ENCODE data around the gene COMMD8.

Gene COMMD8

GRCh38 chr4:47493238-47494123 lies 30.0 kb upstream of the COMMD8 start:
- TF ChIP-seq SIN3A (IDR thresholded peaks at IDR 0.05; ENCODE audit: borderline replicate concordance, insufficient read depth, low read length) = no peak
- TF ChIP-seq POLR2AphosphoS5 (IDR thresholded peaks at IDR 0.05; ENCODE audit: low read depth, low read length) = no peak
- no peak for TF ChIP-seq FOXP2 (optimal IDR thresholded peaks at IDR 0.05; ENCODE audit: borderline replicate concordance, extremely low read depth, extremely low read length, insufficient read depth)
- no peak for TF ChIP-seq REST (IDR thresholded peaks at IDR 0.05; ENCODE audit: insufficient read depth in 1 of 2, low read depth in 2 of 2, low read length in 2 of 2)

GRCh38 chr4:47490550-47490949 lies 27.0 kb upstream of the COMMD8 start:
- TF ChIP-seq TAF1 (IDR thresholded peaks at IDR 0.05; ENCODE audit: borderline replicate concordance, insufficient read depth, low read length) (no peak), POLR2AphosphoS5 (IDR thresholded peaks at IDR 0.05; ENCODE audit: low read depth, low read length) (no peak), FOXP2 (optimal IDR thresholded peaks at IDR 0.05; ENCODE audit: borderline replicate concordance, extremely low read depth, extremely low read length, insufficient read depth) (no peak), SIN3A (IDR thresholded peaks at IDR 0.05; ENCODE audit: borderline replicate concordance, insufficient read depth, low read length) (no peak), REST (IDR thresholded peaks at IDR 0.05; ENCODE audit: insufficient read depth in 1 of 2, low read depth in 2 of 2, low read length in 2 of 2) (no peak)

- TF ChIP-seq REST (IDR thresholded peaks at IDR 0.05; ENCODE audit: insufficient read depth in 1 of 2, low read depth in 2 of 2, low read length in 2 of 2) (no peak), SIN3A (IDR thresholded peaks at IDR 0.05; ENCODE audit: borderline replicate concordance, insufficient read depth, low read length) (no peak), TAF1 (IDR thresholded peaks at IDR 0.05; ENCODE audit: borderline replicate concordance, insufficient read depth, low read length) (no peak), FOXP2 (optimal IDR thresholded peaks at IDR 0.05; ENCODE audit: borderline replicate concordance, extremely low read depth, extremely low read length, insufficient read depth) (no peak), POLR2AphosphoS5 (IDR thresholded peaks at IDR 0.05; ENCODE audit: low read depth, low read length) (no peak)
These were observed 25.2 kb upstream of the COMMD8 start for GRCh38 chr4:47488706-47489105.

- TF ChIP-seq SIN3A (IDR thresholded peaks at IDR 0.05; ENCODE audit: borderline replicate concordance, insufficient read depth, low read length) (no peak), FOXP2 (optimal IDR thresholded peaks at IDR 0.05; ENCODE audit: borderline replicate concordance, extremely low read depth, extremely low read length, insufficient read depth) (no peak), TAF1 (IDR thresholded peaks at IDR 0.05; ENCODE audit: borderline replicate concordance, insufficient read depth, low read length) (no peak), REST (IDR thresholded peaks at IDR 0.05; ENCODE audit: insufficient read depth in 1 of 2, low read depth in 2 of 2, low read length in 2 of 2) (no peak), POLR2AphosphoS5 (IDR thresholded peaks at IDR 0.05; ENCODE audit: low read depth, low read length) (no peak)
These were observed 22.8 kb upstream of the COMMD8 start for GRCh38 chr4:47486231-47486673.

Data from PFSK-1 (cell line).